CD8-positive, alpha-beta memory T cell (primary cell): ENCODE results near the gene TNFRSF1B. TPM values are rescaled to one million over a fixed set of nuclear protein-coding genes. Genes with fewer than 3 reads are reported as not detected.
A peak's percentile ranks its signal among the peaks of the same experiment; 100 is the strongest.

ENCODE experiments used
- CTCF ChIA-PET: fragments of 350-600 bp; sonication (Branson Sonifier 250); formaldehyde crosslinking; loops from one replicate; lab custom pipeline; 2021; ENCODE audit warnings: antibody characterized with exemption; lab: Charles Lee
- POLR2A ChIA-PET: fragments of 350-600 bp; sonication (Branson Sonifier 250); formaldehyde crosslinking; loops from one replicate; lab custom pipeline; 2021; ENCODE audit warnings: antibody characterized with exemption; lab: Charles Lee
- DNase-seq, 5 donors: peaks; one replicate each; pipeline versions ENCODE4 v3.0.0 to v3.0.0-alpha.2; 2020 to 2022; ENCODE audit warnings: mixed read lengths in 1 of 5
- H3K27ac ChIP-seq: one replicate; pipeline ENCODE4 v1.7.0; 2013; ENCODE audit warnings: low read depth, mild to moderate bottlenecking, low read length, moderate library complexity
- H3K27me3 ChIP-seq: 2 replicates; pipeline ENCODE4 v1.7.0; 2013; ENCODE audit warnings: low read length, mild to moderate bottlenecking; ENCODE audit not compliant: insufficient read depth, poor library complexity, severe bottlenecking
- H3K36me3 ChIP-seq: 2 replicates; pipeline ENCODE4 v1.7.0; 2013; ENCODE audit warnings: mild to moderate bottlenecking, low read length, moderate library complexity; ENCODE audit not compliant: insufficient read depth
- H3K4me1 ChIP-seq: 2 replicates; pipeline ENCODE4 v1.7.0; 2013; ENCODE audit warnings: mild to moderate bottlenecking, low read length, moderate library complexity; ENCODE audit not compliant: insufficient read depth
- H3K4me3 ChIP-seq: 2 replicates; pipeline ENCODE4 v1.7.0; 2013; ENCODE audit warnings: mild to moderate bottlenecking, low read length
- H3K9me3 ChIP-seq: 2 replicates; pipeline ENCODE4 v1.7.0; 2013; ENCODE audit warnings: mild to moderate bottlenecking, low read length
- H3K27ac Mint-ChIP-seq, 8 donors: one replicate each; pipeline ENCODE4 v1.8.0; 2020 to 2021; ENCODE audit warnings: mixed read lengths in 8 of 8, mild to moderate bottlenecking in 6 of 8, inconsistent platforms in 3 of 8, moderate library complexity in 3 of 8
- H3K27me3 Mint-ChIP-seq, 2 donors: one replicate each; pipeline ENCODE4 v1.8.0; 2020 to 2021; ENCODE audit warnings: mixed read lengths in 2 of 2, mild to moderate bottlenecking in 1 of 2, moderate library complexity in 1 of 2
- H3K36me3 Mint-ChIP-seq, 3 donors: one replicate each; pipeline ENCODE4 v1.8.0; 2020 to 2021; ENCODE audit warnings: mixed read lengths in 3 of 3, inconsistent platforms in 1 of 3, mild to moderate bottlenecking in 1 of 3
- H3K4me1 Mint-ChIP-seq, 3 donors: one replicate each; pipeline ENCODE4 v1.8.0; 2020 to 2021; ENCODE audit warnings: mixed read lengths in 3 of 3, inconsistent platforms in 1 of 3, mild to moderate bottlenecking in 1 of 3
- H3K4me3 Mint-ChIP-seq, 7 donors: one replicate each; pipeline ENCODE4 v1.8.0; 2020 to 2021; ENCODE audit warnings: mixed read lengths in 7 of 7, mild to moderate bottlenecking in 6 of 7, moderate library complexity in 4 of 7, inconsistent platforms in 2 of 7
- H3K9me3 Mint-ChIP-seq, 5 donors: one replicate each; pipeline ENCODE4 v1.8.0; 2020 to 2022; ENCODE audit warnings: mixed read lengths in 5 of 5, mild to moderate bottlenecking in 3 of 5, moderate library complexity in 2 of 5, inconsistent platforms in 1 of 5
- polyA plus RNA-seq: library from polyadenylated mRNA; unstranded; fragments of 300-500 nt; fragmentation: Illumina TruSeq; gene quantifications from one replicate; pipeline ENCODE4 v1.2.3, GENCODE V29; 2021
- total RNA-seq, 2 experiments: library from RNA; stranded (reverse); gene quantifications; one replicate each; pipeline ENCODE4 v1.2.3, GENCODE V29; 2021

Gene TNFRSF1B
- total and polyA plus RNA-seq, 3 experiments from 2014 or later = 164 to 174 (median 169) TPM

DNA sequence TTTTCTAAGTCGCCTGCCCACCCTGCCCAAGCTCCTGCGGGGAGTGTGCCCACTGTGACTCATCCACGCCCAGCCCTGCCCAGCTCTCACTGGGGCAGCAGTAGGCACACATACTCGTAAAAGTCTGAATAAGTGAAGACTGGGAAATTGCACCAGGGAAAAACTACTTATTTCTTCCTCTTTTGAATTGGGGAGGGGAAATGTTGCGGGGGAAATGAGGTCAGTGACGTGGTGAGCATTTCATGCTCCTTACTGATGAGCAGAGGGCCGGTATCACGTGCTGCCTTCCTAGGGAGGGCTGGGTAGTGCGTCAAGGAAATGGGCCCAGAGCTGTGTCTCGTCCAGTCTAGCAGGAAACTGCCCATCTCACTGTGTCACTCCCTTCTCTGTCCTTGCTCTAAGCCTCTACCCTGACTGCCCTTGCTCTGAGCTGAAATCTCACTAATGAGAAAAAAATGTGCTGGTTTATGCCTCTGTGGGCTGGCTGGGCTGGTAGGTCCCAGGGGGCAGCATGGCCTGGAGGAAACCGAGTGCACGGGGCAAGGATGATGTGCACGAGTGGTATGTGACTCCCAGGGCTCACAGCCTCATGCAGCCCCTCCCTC is 13.5 kb upstream of the TNFRSF1B start:
- ChIA-PET CTCF (interaction anchor here (1.1 to 1.8 kb wide), 2 partner anchors 16 to 25 kb away, joined by 3 to 5 read pairs; no protein-coding TSS in a partner anchor), POLR2A (interaction anchor here (0.8 kb wide), 1 partner anchor 8 kb away, joined by 3 read pairs; no protein-coding TSS in a partner anchor)
- Mint-ChIP-seq H3K27ac (peak overlapping the region; percentile 89 to 99 (median 98)), H3K36me3 (no peaks in the 10 kb centered on the region), H3K4me1 (peaks cover 81 to 88% (median 82%) of the 10 kb centered on the region in 3 donors), H3K9me3 (no peaks in the 10 kb centered on the region), H3K27me3 (no peaks in the 10 kb centered on the region), H3K4me3 (peak overlapping the region in 6 of 7 donors; percentile 29 to 78 (median 52))
- H3K4me1 ChIP-seq = peaks cover 70% of the 10 kb centered on the region
- no peaks in the 10 kb centered on the region for H3K36me3 ChIP-seq
- H3K4me3 ChIP-seq = no peak overlapping the region
- H3K27ac ChIP-seq = peak overlapping the region; percentile 6
- H3K9me3 ChIP-seq = no peaks in the 10 kb centered on the region
- DNase-seq = peak in 3 of 5 donors; percentile 25 to 50 (median 31)
- no peaks in the 10 kb centered on the region for H3K27me3 ChIP-seq

DNA sequence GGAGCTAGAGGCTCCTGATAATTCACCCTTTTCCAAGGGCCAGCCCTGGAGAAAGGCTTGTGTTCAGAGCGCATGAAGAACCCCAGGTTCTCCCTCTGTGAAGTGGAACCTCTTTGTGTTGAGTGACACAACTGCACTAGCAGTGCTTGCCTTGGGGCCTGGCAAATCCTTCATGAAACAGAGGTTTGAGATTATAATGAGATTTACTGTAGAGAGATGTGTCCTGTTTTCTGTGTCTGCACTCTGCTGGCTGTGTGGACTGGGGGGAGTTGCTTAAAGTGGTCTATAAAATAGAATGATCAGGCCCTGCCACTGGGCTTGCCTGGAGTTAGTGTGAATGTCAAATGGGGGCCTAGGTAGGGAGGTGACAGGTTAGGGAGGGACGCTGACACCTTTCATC is 11.5 kb upstream of the TNFRSF1B start:
- H3K27ac Mint-ChIP-seq = peak overlapping the region; percentile 47 to 96 (median 82)
- Histone ChIP-seq H3K4me1 (peaks cover 64% of the 10 kb centered on the region), H3K27me3 (no peaks in the 10 kb centered on the region), H3K4me3 (no peak overlapping the region), H3K36me3 (no peaks in the 10 kb centered on the region), H3K9me3 (no peaks in the 10 kb centered on the region), H3K27ac (no peak overlapping the region)
- no peaks in the 10 kb centered on the region for H3K27me3 Mint-ChIP-seq
- no peak for DNase-seq
- H3K9me3 Mint-ChIP-seq = no peaks in the 10 kb centered on the region
- H3K4me3 Mint-ChIP-seq = peak overlapping the region in 3 of 7 donors; percentile 37 to 61 (median 55)
- ChIA-PET POLR2A (no interaction called here), CTCF (interaction anchor here (1.9 kb wide), 1 partner anchor 10 kb away, joined by 5 read pairs; no protein-coding TSS in a partner anchor)
- H3K36me3 Mint-ChIP-seq = no peaks in the 10 kb centered on the region
- peaks cover 75 to 82% (median 80%) of the 10 kb centered on the region in 3 donors for H3K4me1 Mint-ChIP-seq

DNA sequence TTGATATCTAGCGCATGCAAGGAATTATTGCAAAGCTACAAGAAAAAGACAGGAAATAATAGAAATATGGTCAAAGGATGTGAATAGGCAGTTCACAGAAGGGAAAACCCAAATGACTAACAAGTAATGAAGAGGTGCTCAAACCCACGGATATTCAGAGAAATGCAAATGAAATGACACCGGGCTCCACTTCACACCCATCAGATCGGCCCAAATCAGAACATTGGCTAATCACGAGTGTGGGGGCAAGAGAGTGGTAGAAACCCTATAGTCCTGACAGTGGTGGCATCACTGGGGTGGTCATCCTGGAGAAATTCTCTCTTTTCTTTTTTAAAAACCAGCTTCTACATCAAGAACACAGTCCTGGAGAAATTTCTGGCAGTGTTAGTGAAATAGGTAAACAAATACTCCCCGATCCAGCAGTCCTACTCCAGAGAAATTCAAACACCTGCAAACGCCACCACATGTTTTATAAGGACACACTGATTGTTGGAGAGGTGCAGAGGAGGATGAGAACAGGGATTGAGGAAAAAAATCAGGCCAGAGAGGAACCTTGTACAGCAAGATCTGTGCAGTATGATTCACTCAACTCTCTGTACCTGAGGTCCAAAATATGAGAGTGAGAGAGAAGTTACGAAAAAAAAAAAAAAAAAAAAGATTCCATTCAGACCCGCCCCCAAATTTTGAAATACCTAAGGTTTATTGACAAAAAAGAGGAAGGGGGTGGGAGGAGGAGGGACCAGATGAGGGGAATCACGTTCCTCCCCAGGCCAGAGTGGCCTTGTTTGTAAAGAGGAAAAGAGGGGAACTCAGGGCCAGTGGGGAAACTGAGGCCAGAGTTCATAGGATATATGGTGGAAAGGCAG is 9.2 kb upstream of the TNFRSF1B start:
- peaks cover 75 to 82% (median 80%) of the 10 kb centered on the region in 3 donors for H3K4me1 Mint-ChIP-seq
- no peaks in the 10 kb centered on the region for H3K36me3 Mint-ChIP-seq
- POLR2A ChIA-PET = interaction anchor here (0.6 to 1.6 kb wide), 2 partner anchors 13 to 21 kb away, joined by 4 to 5 read pairs; no protein-coding TSS in a partner anchor
- H3K27ac ChIP-seq = no peak overlapping the region
- no peaks in the 10 kb centered on the region for H3K27me3 Mint-ChIP-seq
- H3K27me3 ChIP-seq = no peaks in the 10 kb centered on the region
- peak overlapping the region; percentile 32 for H3K4me3 ChIP-seq
- H3K4me1 ChIP-seq = peaks cover 64% of the 10 kb centered on the region
- peak overlapping the region; percentile 42 to 85 (median 74) for H3K4me3 Mint-ChIP-seq
- no peaks in the 10 kb centered on the region for H3K9me3 Mint-ChIP-seq
- no peaks in the 10 kb centered on the region for H3K36me3 ChIP-seq
- peak in 1 of 5 donors; percentile 27 for DNase-seq
- H3K27ac Mint-ChIP-seq = peak overlapping the region; percentile 82 to 98 (median 90)
- no peaks in the 10 kb centered on the region for H3K9me3 ChIP-seq
- CTCF ChIA-PET = interaction anchor here (1.0 to 1.9 kb wide), 5 partner anchors 8 to 33 kb away, joined by 3 to 8 read pairs (median 5); no protein-coding TSS in a partner anchor

DNA sequence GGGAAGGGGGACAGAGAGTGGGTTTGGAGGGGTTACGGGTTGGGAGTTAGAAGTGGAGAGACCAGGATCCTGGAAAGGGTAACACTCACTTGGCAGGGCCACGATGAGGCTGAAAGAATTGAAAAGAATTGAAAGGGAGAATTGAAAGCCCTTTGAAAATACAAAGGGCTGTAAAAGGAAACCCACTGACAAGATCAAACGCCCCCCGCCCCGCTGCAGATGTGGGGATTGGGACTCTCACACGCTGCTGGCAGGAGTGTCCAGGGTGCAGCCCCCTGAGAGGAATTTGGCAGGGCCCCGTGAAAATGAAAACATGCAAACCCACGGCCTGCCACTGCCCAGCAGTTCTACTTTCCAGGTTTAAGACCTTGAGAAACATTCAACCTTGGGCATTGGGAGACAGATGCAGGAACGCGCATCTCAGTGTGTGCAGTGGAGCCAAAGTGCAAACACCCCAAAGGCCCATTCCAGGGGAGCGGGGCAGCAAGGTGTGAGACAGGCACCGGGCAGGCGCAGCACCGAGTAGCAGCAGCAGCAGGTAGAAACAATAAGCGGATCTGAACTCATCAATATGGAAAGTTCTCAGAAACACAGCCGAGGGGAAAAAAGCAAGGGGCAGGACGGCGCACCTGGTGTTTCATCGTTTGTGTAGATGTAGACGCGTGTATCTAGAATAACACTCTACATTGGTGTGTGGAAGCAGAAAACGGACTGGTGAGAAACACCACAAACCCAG is 8.3 kb upstream of the TNFRSF1B start:
- Histone ChIP-seq H3K9me3 (no peaks in the 10 kb centered on the region), H3K27ac (no peak overlapping the region), H3K27me3 (no peaks in the 10 kb centered on the region), H3K4me1 (peaks cover 64% of the 10 kb centered on the region), H3K36me3 (no peaks in the 10 kb centered on the region), H3K4me3 (peak overlapping the region; percentile 14)
- Mint-ChIP-seq H3K27ac (peak overlapping the region; percentile 74 to 91 (median 88)), H3K27me3 (no peaks in the 10 kb centered on the region), H3K4me1 (peaks cover 75 to 82% (median 80%) of the 10 kb centered on the region in 3 donors), H3K36me3 (no peaks in the 10 kb centered on the region), H3K4me3 (peak overlapping the region; percentile 57 to 87 (median 74)), H3K9me3 (no peaks in the 10 kb centered on the region)
- ChIA-PET CTCF (no interaction called here), POLR2A (interaction anchor here (0.6 to 1.8 kb wide), 2 partner anchors 8 to 14 kb away, joined by 5 to 6 read pairs; no protein-coding TSS in a partner anchor)
- no peak for DNase-seq

GRCh38 chr1:12159816-12160215 is 7.0 kb upstream of the TNFRSF1B start:
- no peaks in the 10 kb centered on the region for H3K9me3 Mint-ChIP-seq
- peaks cover 67% of the 10 kb centered on the region for H3K4me1 ChIP-seq
- no peaks in the 10 kb centered on the region for H3K36me3 Mint-ChIP-seq
- no peaks in the 10 kb centered on the region for H3K36me3 ChIP-seq
- POLR2A ChIA-PET = interaction anchor here (0.6 to 1.8 kb wide), 5 partner anchors 8 to 27 kb away, joined by 3 to 15 read pairs (median 6); no protein-coding TSS in a partner anchor
- H3K27ac Mint-ChIP-seq = peak overlapping the region; percentile 76 to 97 (median 96)
- no peaks in the 10 kb centered on the region for H3K27me3 Mint-ChIP-seq
- no peak overlapping the region for H3K27ac ChIP-seq
- no peaks in the 10 kb centered on the region for H3K27me3 ChIP-seq
- no peaks in the 10 kb centered on the region for H3K9me3 ChIP-seq
- peaks cover 82 to 90% (median 87%) of the 10 kb centered on the region in 3 donors for H3K4me1 Mint-ChIP-seq
- H3K4me3 ChIP-seq = no peak overlapping the region
- DNase-seq = peak in 2 of 5 donors; percentile 38 to 69
- peak overlapping the region; percentile 21 to 87 (median 68) for H3K4me3 Mint-ChIP-seq
- CTCF ChIA-PET = interaction anchor here (1.1 to 4.8 kb wide), 5 partner anchors 9 to 49 kb away, joined by 4 to 23 read pairs (median 5); no protein-coding TSS in a partner anchor

- H3K4me1 ChIP-seq = peaks cover 74% of the 10 kb centered on the region
- peak overlapping the region; percentile 92 to 98 (median 96) for H3K27ac Mint-ChIP-seq
- H3K36me3 Mint-ChIP-seq = no peaks in the 10 kb centered on the region
- H3K27ac ChIP-seq = peak overlapping the region; percentile 77
- no peak for DNase-seq
- no peaks in the 10 kb centered on the region for H3K27me3 ChIP-seq
- H3K4me1 Mint-ChIP-seq = peaks cover 75 to 86% (median 82%) of the 10 kb centered on the region in 3 donors
- H3K9me3 Mint-ChIP-seq = no peaks in the 10 kb centered on the region
- H3K9me3 ChIP-seq = no peaks in the 10 kb centered on the region
- H3K27me3 Mint-ChIP-seq = no peaks in the 10 kb centered on the region
- no peaks in the 10 kb centered on the region for H3K36me3 ChIP-seq
- ChIA-PET CTCF (interaction anchor here (0.9 to 4.8 kb wide), 7 partner anchors 10 to 36 kb away, joined by 3 to 23 read pairs (median 4); no protein-coding TSS in a partner anchor), POLR2A (interaction anchor here (1.1 to 1.9 kb wide), 4 partner anchors 8 to 17 kb away, joined by 3 to 22 read pairs (median 10); no protein-coding TSS in a partner anchor)
- peak overlapping the region; percentile 72 to 83 (median 76) for H3K4me3 Mint-ChIP-seq
- H3K4me3 ChIP-seq = peak overlapping the region; percentile 46
Measured at GRCh38 chr1:12161324-12161661, 5.5 kb upstream of the TNFRSF1B start.
